Progenitor cell of endocrine pancreas (in vitro differentiated cells): Measurements from ENCODE around the gene GPR35. TPM values are rescaled to one million over a fixed set of nuclear protein-coding genes. Genes with fewer than 3 reads are reported as not detected.
"Not testable (repeated sequence)": the region's sequence is repeated elsewhere in the genome, so short reads cannot be mapped to it uniquely, and the experiment has no call there.

ENCODE experiments used
- DNase-seq: peaks from one replicate; pipeline ENCODE4 v3.0.0; 2021; ENCODE audit warnings: low spot score; ENCODE audit not compliant: unreplicated experiment
- H3K27ac Mint-ChIP-seq: 2 replicates; pipeline ENCODE4 v1.8.0; 2021; ENCODE audit warnings: mild to moderate bottlenecking, moderate library complexity, mixed read lengths
- H3K27me3 Mint-ChIP-seq: 2 replicates; pipeline ENCODE4 v1.8.0; 2021; ENCODE audit warnings: mixed read lengths
- H3K36me3 Mint-ChIP-seq: 2 replicates; pipeline ENCODE4 v1.8.0; 2022; ENCODE audit warnings: mixed read lengths; ENCODE audit not compliant: insufficient read depth
- H3K4me1 Mint-ChIP-seq: 2 replicates; pipeline ENCODE4 v1.8.0; 2021; ENCODE audit warnings: low read depth, mixed read lengths
- H3K4me3 Mint-ChIP-seq: 2 replicates; pipeline ENCODE4 v1.8.0; 2021; ENCODE audit warnings: low read depth, mild to moderate bottlenecking, moderate library complexity, mixed read lengths
- H3K9me3 Mint-ChIP-seq: 2 replicates; pipeline ENCODE4 v1.8.0; 2021; ENCODE audit warnings: low read depth, mixed read lengths
- total RNA-seq: library from RNA; stranded (reverse); gene quantifications from 2 replicates; pipeline ENCODE4 v1.2.1, GENCODE V29; 2021

The GPR35 gene
- total RNA-seq, 1 donor from 2014 or later: 6.5 TPM

- not testable (repeated sequence) for H3K9me3 Mint-ChIP-seq, H3K27me3 Mint-ChIP-seq, H3K27ac Mint-ChIP-seq, H3K4me1 Mint-ChIP-seq, DNase-seq, H3K4me3 Mint-ChIP-seq, H3K36me3 Mint-ChIP-seq
Measured at GRCh38 chr2:240678909-240679308, 53.6 kb downstream of the GPR35 start.

GRCh38 chr2:240680185-240680584, 54.9 kb downstream of the GPR35 start:
- H3K9me3 Mint-ChIP-seq, DNase-seq, H3K27ac Mint-ChIP-seq, H3K4me3 Mint-ChIP-seq, H3K4me1 Mint-ChIP-seq, H3K27me3 Mint-ChIP-seq, H3K36me3 Mint-ChIP-seq: not testable (repeated sequence)

Other genes with a start within 250 kb of the GPR35 start
- gene GPC1, start 189.8 kb upstream of the GPR35 start, total RNA-seq: 88.5 and 91.4 TPM in 2 replicates
- gene ANKMY1, start 67.5 kb upstream of the GPR35 start, total RNA-seq: 29.0 and 29.2 TPM in 2 replicates
- gene DUSP28, start 65.1 kb upstream of the GPR35 start, total RNA-seq: 4.9 and 6.4 TPM in 2 replicates
- gene RNPEPL1, start 57.0 kb upstream of the GPR35 start, total RNA-seq: 50.8 and 52.2 TPM in 2 replicates
- gene CAPN10, start 38.7 kb upstream of the GPR35 start, total RNA-seq: 65.5 and 67.2 TPM in 2 replicates
- gene AQP12B, start 57.4 kb downstream of the GPR35 start, total RNA-seq: not detected in 2 replicates
- gene AQP12A, start 66.4 kb downstream of the GPR35 start, total RNA-seq: not detected in 2 replicates
- 132 and 140 TPM in 2 replicates for gene KIF1A, start 194.7 kb downstream of the GPR35 start, total RNA-seq
- 1.0 and 1.2 TPM in 2 replicates for gene AGXT, start 243.3 kb downstream of the GPR35 start, total RNA-seq